HepG2 (cell line): ENCODE measurements around the gene ZBTB2. TPM values are rescaled to one million over a fixed set of nuclear protein-coding genes. Genes with fewer than 3 reads are reported as not detected.
A peak's percentile ranks its signal among the peaks of the same experiment; 100 is the strongest.

Experiments used
- ATAC-seq: fragments of 200-7000 bp; cut with Tn5 transposase; 3 replicates; pipeline ENCODE4 v1.9.1; 2020; ENCODE audit warnings: mild to moderate bottlenecking, moderate library complexity
- BruUV-seq: library from RNA; stranded (reverse); fragments of 400-500 nt; replicated peaks from 2 replicates; lab custom pipeline; 2021; lab: Mats Ljungman, UMichigan
- CTCF ChIA-PET: fragments of 300-600 bp; formaldehyde crosslinking; extraction: SDS; loops from one replicate; lab custom pipeline; 2021; ENCODE audit warnings: low total read pairs, inconsistent platforms, low intra/inter-chr PET ratio; lab: Yijun Ruan, JAX
- POLR2A ChIA-PET: fragments of 350-600 bp; sonication (Branson Sonifier 250); formaldehyde crosslinking; loops from one replicate; lab custom pipeline; 2020; ENCODE audit warnings: antibody characterized with exemption, inconsistent platforms; lab: Yijun Ruan, JAX
- DNase-seq: peaks from one replicate; pipeline ENCODE4 v3.0.0-alpha.2; 2015; ENCODE audit warnings: low spot score
- FAIRE-seq: peaks from 3 replicates; lab custom pipeline; 2011; peaks lifted over from hg19 to GRCh38; lab: Jason Lieb, UNC
- H2AFZ ChIP-seq: one replicate; pipeline ENCODE4 v1.6.1; 2011; ENCODE audit warnings: low read length, inconsistent platforms
- H3K27ac ChIP-seq: fragments of 300-600 bp; 3 replicates; pipeline ENCODE4 v1.8.0; 2011; ENCODE audit warnings: mixed run types, mild to moderate bottlenecking, mixed read lengths, low read length, inconsistent platforms; ENCODE audit not compliant: insufficient read depth; ENCODE audit errors: extremely low read length
- H3K27me3 ChIP-seq, 2 experiments: fragments of 200-600 bp in 1 of 2; 2 replicates in 1 of 2; 3 replicates in 1 of 2; pipeline versions ENCODE4 v1.6.0 to v1.8.0; 2011; ENCODE audit warnings: low read length in 2 of 2, mild to moderate bottlenecking in 2 of 2, moderate library complexity in 2 of 2, inconsistent platforms in 1 of 2; ENCODE audit not compliant: insufficient read depth in 2 of 2, control insufficient read depth in 1 of 2
- H3K36me3 ChIP-seq, 2 experiments: fragments of 200-600 bp in 1 of 2; replicated peaks in 1 of 2; 2 replicates in 1 of 2; 3 replicates in 1 of 2; pipeline versions ENCODE4 v1.5.1 to v1.8.0; 2011; ENCODE audit warnings: low read length in 2 of 2, inconsistent platforms in 1 of 2; ENCODE audit not compliant: insufficient read depth in 2 of 2, control insufficient read depth in 1 of 2
- H3K4me1 ChIP-seq: 2 replicates; pipeline ENCODE4 v1.5.1; 2012; ENCODE audit warnings: low read length, inconsistent platforms; ENCODE audit not compliant: insufficient read depth
- H3K4me2 ChIP-seq: 2 replicates; pipeline ENCODE4 v1.6.0; 2011; ENCODE audit warnings: low read depth, low read length, inconsistent platforms
- H3K4me3 ChIP-seq, 3 experiments: fragments of 200-600 bp in 1 of 3; sonication (generic), shearing (Covaris generic) in 1 of 3; replicated peaks in 1 of 3; 2 replicates each; pipeline ENCODE4 v1.5.1; 2011 to 2016; ENCODE audit warnings: low read length in 3 of 3, inconsistent platforms in 2 of 3, low read depth in 2 of 3, mild to moderate bottlenecking in 2 of 3, control low read depth in 1 of 3, mixed read lengths in 1 of 3; ENCODE audit not compliant: insufficient read depth in 1 of 3
- H3K79me2 ChIP-seq: one replicate; pipeline ENCODE4 v1.6.1; 2011; ENCODE audit warnings: low read length, inconsistent platforms; ENCODE audit not compliant: insufficient read depth
- H3K9ac ChIP-seq: 2 replicates; pipeline ENCODE4 v1.6.0; 2011; ENCODE audit warnings: mild to moderate bottlenecking, low read depth, low read length, inconsistent platforms; ENCODE audit not compliant: insufficient read depth
- H3K9me3 ChIP-seq: 2 replicates; pipeline ENCODE4 v1.5.1; 2012; ENCODE audit warnings: mild to moderate bottlenecking, low read length
- H4K20me1 ChIP-seq: 2 replicates; pipeline ENCODE4 v1.6.0; 2011; ENCODE audit warnings: inconsistent platforms, mild to moderate bottlenecking, low read length, moderate library complexity; ENCODE audit not compliant: insufficient read depth
- ARID5B ChIP-seq: IDR thresholded peaks from 2 replicates; pipeline ENCODE4 v1.4.0; 2020; ENCODE audit warnings: mild to moderate bottlenecking, missing genetic modification reagents
- BORCS8-MEF2B ChIP-seq: sonication (generic); formaldehyde crosslinking; IDR thresholded peaks from 2 replicates; pipeline ENCODE4 v1.8.0; 2022; ENCODE audit warnings: mild to moderate bottlenecking, missing genetic modification reagents
- CEBPG ChIP-seq: IDR thresholded peaks from 2 replicates; pipeline ENCODE4 v1.6.1; 2016
- ELF1 ChIP-seq: sonication (generic); formaldehyde crosslinking; IDR thresholded peaks from 2 replicates; pipeline ENCODE4 v1.4.0; 2020; ENCODE audit warnings: missing genetic modification reagents
- FOXP1 ChIP-seq, 2 experiments: fragments of 450-650 bp in 1 of 2; IDR thresholded peaks; 2 replicates each; pipeline ENCODE4 v1.6.1; 2017 to 2018; ENCODE audit warnings: antibody characterized with exemption in 1 of 2
- HMG20A ChIP-seq: IDR thresholded peaks from 2 replicates; pipeline ENCODE4 v1.6.1; 2016; ENCODE audit warnings: borderline replicate concordance
- HMG20B ChIP-seq: conservative IDR thresholded peaks from 2 replicates; pipeline ENCODE4 v1.6.1; 2016; ENCODE audit warnings: missing genetic modification reagents, missing compliant biosample characterization
- HNF1B ChIP-seq: sonication (generic); formaldehyde crosslinking; IDR thresholded peaks from 2 replicates; pipeline ENCODE4 v1.5.1; 2020; ENCODE audit warnings: mild to moderate bottlenecking, moderate library complexity, missing genetic modification reagents
- JDP2 ChIP-seq: sonication (generic); formaldehyde crosslinking; IDR thresholded peaks from 2 replicates; pipeline ENCODE4 v1.8.1; 2022; ENCODE audit warnings: missing genetic modification reagents, borderline replicate concordance
- MIXL1 ChIP-seq: IDR thresholded peaks from 2 replicates; pipeline ENCODE4 v1.6.1; 2016
- MTF1 ChIP-seq: sonication (generic); formaldehyde crosslinking; IDR thresholded peaks from 2 replicates; pipeline ENCODE4 v1.5.0; 2020; ENCODE audit warnings: missing genetic modification reagents
- SRSF4 ChIP-seq: fragments of 200-400 bp; formaldehyde crosslinking; IDR thresholded peaks from one replicate; pipeline ENCODE4 v1.6.1; 2018; ENCODE audit warnings: mild to moderate bottlenecking, low read depth, low read length, moderate library complexity; ENCODE audit not compliant: poor library complexity, severe bottlenecking
- ZMYM3 ChIP-seq: sonication (generic); formaldehyde crosslinking; IDR thresholded peaks from 2 replicates; pipeline ENCODE4 v1.5.1; 2020; ENCODE audit warnings: mild to moderate bottlenecking, missing genetic modification reagents
- WGBS: methylation state at CpG from one replicate; pipeline ENCODE4 v1.1.6; 2017; ENCODE audit warnings: low lambda C conversion rate; 5-methylcytosine and 5-hydroxymethylcytosine counted together
- in situ Hi-C: cut with HindIII; loops from 2 replicates; pipeline ENCODE4 v1.10.0; 2017; ENCODE audit warnings: low pct_unique_long_range_greater_than_20kb; ENCODE audit not compliant: extremely low pct_ligation_motif_present
- intact Hi-C: fragments of 100-400 bp; cut with micrococcal nuclease; formaldehyde crosslinking; loops from one replicate; pipeline ENCODE4 v1.10.0; 2022; ENCODE audit not compliant: unreplicated experiment
- polyA plus RNA-seq, 8 experiments: library from polyadenylated mRNA; depleted of rRNA in 3 of 8; stranded (reverse) in 7 of 8; unstranded in 1 of 8; fragments of >200 nt; fragmentation: Illumina TruSeq in 4 of 8; extraction: Trizol in 4 of 8; gene quantifications; 2 replicates each; pipeline versions ENCODE4 v1.2.1 to v1.2.3, GENCODE V29; 2011 to 2016; ENCODE audit warnings: low read depth in 4 of 8, missing spikeins in 1 of 8, mixed read lengths in 1 of 8; ENCODE audit not compliant: insufficient read depth in 1 of 8
- total RNA-seq, 5 experiments: library from RNA; depleted of rRNA; stranded (reverse); fragments of >200 nt; fragmentation: Illumina TruSeq; extraction: Trizol; gene quantifications; 2 replicates each; pipeline ENCODE4 v1.2.3, GENCODE V29; 2016; ENCODE audit warnings: low read depth in 1 of 5
- TF ChIP-seq, protein P1 (sequence below): sonication (generic); formaldehyde crosslinking; IDR thresholded peaks from 2 replicates; pipeline ENCODE4 v1.4.0; 2020; ENCODE audit warnings: missing genetic modification reagents
- TF ChIP-seq, protein P2 (sequence below): sonication (generic); formaldehyde crosslinking; IDR thresholded peaks from 2 replicates; pipeline ENCODE4 v1.5.1; 2020; ENCODE audit warnings: mild to moderate bottlenecking, missing genetic modification reagents

The ZBTB2 gene
- total and polyA plus RNA-seq, 2 of the 13 experiments (the other 11 are each of a cell fraction or from before 2014, with no cell fraction given) = 15.4 to 22.8 TPM

DNA sequence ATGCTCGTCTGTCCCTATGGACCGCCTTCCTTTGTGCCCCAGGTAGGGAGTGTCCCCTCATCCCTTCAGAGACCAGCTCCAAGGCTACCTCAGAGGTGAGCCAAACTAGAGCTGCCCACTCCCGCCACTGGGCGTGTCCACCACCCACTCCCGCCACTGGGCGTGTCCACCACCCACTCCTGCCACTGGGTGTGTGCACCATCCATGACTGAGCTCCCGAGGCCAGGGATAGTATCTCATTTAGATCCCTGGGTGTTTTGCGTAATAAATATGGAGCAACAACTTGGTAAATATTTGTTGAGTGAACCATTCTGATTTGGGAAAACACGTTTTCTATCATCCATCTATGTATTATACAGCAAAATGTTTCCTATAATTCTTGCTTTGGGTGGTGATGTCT is 68.8 kb downstream of the ZBTB2 start:
- DNase-seq = peak; percentile 45
- in situ Hi-C loops = no loop called here
- no peak for FAIRE-seq
- 0 out of 2 replicates have a peak, but pooled peaks have one; percentile 27 for TF ChIP-seq ZMYM3 (CRISPR knock-in tag)
- no peak for TF ChIP-seq MTF1
- TF ChIP-seq CEBPG (CRISPR knock-in tag) = peak; percentile 67
- TF ChIP-seq SRSF4 = no peak
- no peak for TF ChIP-seq BORCS8-MEF2B (CRISPR knock-in tag)
- TF ChIP-seq, protein P1, sequence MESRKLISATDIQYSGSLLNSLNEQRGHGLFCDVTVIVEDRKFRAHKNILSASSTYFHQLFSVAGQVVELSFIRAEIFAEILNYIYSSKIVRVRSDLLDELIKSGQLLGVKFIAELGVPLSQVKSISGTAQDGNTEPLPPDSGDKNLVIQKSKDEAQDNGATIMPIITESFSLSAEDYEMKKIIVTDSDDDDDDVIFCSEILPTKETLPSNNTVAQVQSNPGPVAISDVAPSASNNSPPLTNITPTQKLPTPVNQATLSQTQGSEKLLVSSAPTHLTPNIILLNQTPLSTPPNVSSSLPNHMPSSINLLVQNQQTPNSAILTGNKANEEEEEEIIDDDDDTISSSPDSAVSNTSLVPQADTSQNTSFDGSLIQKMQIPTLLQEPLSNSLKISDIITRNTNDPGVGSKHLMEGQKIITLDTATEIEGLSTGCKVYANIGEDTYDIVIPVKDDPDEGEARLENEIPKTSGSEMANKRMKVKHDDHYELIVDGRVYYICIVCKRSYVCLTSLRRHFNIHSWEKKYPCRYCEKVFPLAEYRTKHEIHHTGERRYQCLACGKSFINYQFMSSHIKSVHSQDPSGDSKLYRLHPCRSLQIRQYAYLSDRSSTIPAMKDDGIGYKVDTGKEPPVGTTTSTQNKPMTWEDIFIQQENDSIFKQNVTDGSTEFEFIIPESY (CRISPR knock-in tag) = peak; percentile 98
- TF ChIP-seq JDP2 (CRISPR knock-in tag) = no peak
- peak; percentile 74; the same call in 1 of the 2 replicates for TF ChIP-seq HMG20A
- no peak for TF ChIP-seq HNF1B
- no peak for TF ChIP-seq FOXP1 (IDR thresholded peaks at IDR 0.05)
- peak; percentile 58 for TF ChIP-seq FOXP1 (CRISPR knock-in tag; IDR thresholded peaks at IDR 0.05)
- TF ChIP-seq ELF1 = no peak
- peak; percentile 59; the same call in 1 of the 2 replicates for TF ChIP-seq ARID5B (CRISPR knock-in tag)
- TF ChIP-seq, protein P2, sequence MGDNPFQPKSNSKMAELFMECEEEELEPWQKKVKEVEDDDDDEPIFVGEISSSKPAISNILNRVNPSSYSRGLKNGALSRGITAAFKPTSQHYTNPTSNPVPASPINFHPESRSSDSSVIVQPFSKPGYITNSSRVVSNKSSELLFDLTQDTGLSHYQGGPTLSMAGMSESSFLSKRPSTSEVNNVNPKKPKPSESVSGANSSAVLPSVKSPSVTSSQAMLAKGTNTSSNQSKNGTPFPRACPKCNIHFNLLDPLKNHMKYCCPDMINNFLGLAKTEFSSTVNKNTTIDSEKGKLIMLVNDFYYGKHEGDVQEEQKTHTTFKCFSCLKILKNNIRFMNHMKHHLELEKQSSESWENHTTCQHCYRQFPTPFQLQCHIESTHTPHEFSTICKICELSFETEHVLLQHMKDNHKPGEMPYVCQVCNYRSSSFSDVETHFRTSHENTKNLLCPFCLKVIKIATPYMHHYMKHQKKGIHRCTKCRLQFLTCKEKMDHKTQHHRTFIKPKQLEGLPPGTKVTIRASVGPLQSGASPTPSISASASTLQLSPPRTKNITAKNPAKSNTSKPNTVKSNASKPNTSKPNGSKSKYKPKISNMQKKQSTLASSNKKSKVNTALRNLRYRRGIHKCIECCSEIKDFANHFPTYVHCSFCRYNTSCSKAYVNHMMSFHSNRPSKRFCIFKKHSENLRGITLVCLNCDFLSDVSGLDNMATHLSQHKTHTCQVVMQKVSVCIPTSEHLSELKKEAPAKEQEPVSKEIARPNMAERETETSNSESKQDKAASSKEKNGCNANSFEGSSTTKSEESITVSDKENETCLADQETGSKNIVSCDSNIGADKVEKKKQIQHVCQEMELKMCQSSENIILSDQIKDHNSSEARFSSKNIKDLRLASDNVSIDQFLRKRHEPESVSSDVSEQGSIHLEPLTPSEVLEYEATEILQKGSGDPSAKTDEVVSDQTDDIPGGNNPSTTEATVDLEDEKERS (CRISPR knock-in tag) = 0 out of 2 replicates have a peak, but pooled peaks have one; percentile 32
- TF ChIP-seq HMG20B (CRISPR knock-in tag) = no peak
- TF ChIP-seq MIXL1 (CRISPR knock-in tag) = no peak

More for the DNA sequence above, 68.8 kb downstream of the ZBTB2 start:
- Histone ChIP-seq H3K9ac (no peak overlapping the region), H3K27me3 (no peaks in the 10 kb centered on the region; a peak in 1 of 5 replicates), H3K4me3 (no peak overlapping the region), H3K9me3 (no peaks in the 10 kb centered on the region), H4K20me1 (no peaks in the 10 kb centered on the region), H3K36me3 (no peaks in the 10 kb centered on the region), H3K4me1 (peaks cover 52% of the 10 kb centered on the region), H3K4me2 (no peak overlapping the region), H3K79me2 (no peaks in the 10 kb centered on the region), H2AFZ (no peak overlapping the region), H3K27ac (no peak overlapping the region)
- intact Hi-C loops = loop anchor here (10.0 kb wide), 2 partner anchors 118 to 198 kb away; no protein-coding TSS in a partner anchor
- BruUV-seq = no TSS peak
- CTCF ChIA-PET = interaction anchor here (5.5 kb wide), 1 partner anchor 308 kb away, joined by 67 read pairs; no protein-coding TSS in a partner anchor
- ATAC-seq = no peak
- POLR2A ChIA-PET = interaction anchor here (1.4 kb wide), 1 partner anchor 308 kb away, joined by 4 read pairs; no protein-coding TSS in a partner anchor
- WGBS = 48% methylated on average over 9 of the region's 9 CpGs
